ENCODE data around the gene TNFAIP8L2. TPM values are rescaled to one million over a fixed set of nuclear protein-coding genes. Genes with fewer than 3 reads are reported as not detected.

Gene TNFAIP8L2
- total RNA-seq, 1 donor from 2014 or later: 1.6 TPM

GRCh38 chr1:151165281-151165737 lies 8.9 kb downstream of the TNFAIP8L2 start:
- TF ChIP-seq CTCF (IDR thresholded peaks at IDR 0.05; ENCODE audit: unreplicated experiment): no peak
- Mint-ChIP-seq H3K9me3 (ENCODE audit: unreplicated experiment) (no peaks in the 10 kb centered on the region), H3K36me3 (ENCODE audit: low read depth, unreplicated experiment) (peaks cover 23% of the 10 kb centered on the region), H3K4me3 (ENCODE audit: unreplicated experiment) (peak overlapping the region; percentile 99), H3K27me3 (ENCODE audit: unreplicated experiment) (peaks cover 4% of the 10 kb centered on the region), H3K4me1 (ENCODE audit: unreplicated experiment) (peaks cover 26% of the 10 kb centered on the region), H3K27ac (ENCODE audit: unreplicated experiment) (peak overlapping the region; percentile 97)
- DNase-seq (ENCODE audit: low spot score): peak; percentile 17

GRCh38 chr1:151165738-151166504 lies 9.5 kb downstream of the TNFAIP8L2 start, which contains the start of the genes LYSMD1 and SCNM1:
TSS of gene LYSMD1 (minus strand) at chr1:151165902. CDS start at chr1:151165258, 644 bp downstream.
TSS of gene SCNM1 (plus strand) at chr1:151166144. CDS start at chr1:151166153, 9 bp downstream.
- no peaks in the 10 kb centered on the region for H3K9me3 Mint-ChIP-seq (ENCODE audit: unreplicated experiment)
- peaks cover 26% of the 10 kb centered on the region for H3K4me1 Mint-ChIP-seq (ENCODE audit: unreplicated experiment)
- peaks cover 4% of the 10 kb centered on the region for H3K27me3 Mint-ChIP-seq (ENCODE audit: unreplicated experiment)
- TF ChIP-seq CTCF (IDR thresholded peaks at IDR 0.05; ENCODE audit: unreplicated experiment): no peak
- peak within 1 kb of the TSS; percentile 97 for H3K27ac Mint-ChIP-seq (ENCODE audit: unreplicated experiment)
- H3K4me3 Mint-ChIP-seq (ENCODE audit: unreplicated experiment): peak within 1 kb of the TSS; percentile 99
- DNase-seq (ENCODE audit: low spot score): peak; percentile 88
- peaks cover 24% of the 10 kb centered on the region for H3K36me3 Mint-ChIP-seq (ENCODE audit: low read depth, unreplicated experiment)

DNA sequence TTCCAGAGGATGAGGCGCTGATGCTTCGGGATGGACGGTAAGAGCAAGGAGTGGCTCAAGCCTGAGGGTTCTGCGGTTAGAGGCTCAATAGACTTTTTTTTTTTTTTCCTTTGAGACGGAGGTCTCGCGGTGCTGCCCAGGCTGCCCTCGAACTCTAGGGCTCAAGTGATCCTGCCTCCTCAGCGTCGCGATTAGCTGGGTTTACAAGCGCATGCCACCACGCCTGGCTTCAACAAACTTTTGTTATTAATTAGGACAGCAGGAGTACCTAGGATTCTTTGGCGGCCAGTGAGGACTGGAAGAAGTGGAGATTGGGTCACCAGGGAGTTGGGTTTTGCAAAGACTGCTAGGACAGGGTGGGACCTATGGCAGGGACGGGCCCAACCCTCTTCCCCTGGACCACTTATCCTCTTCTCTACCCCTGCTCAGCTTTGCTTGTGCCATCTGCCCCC lies 10.1 kb downstream of the TNFAIP8L2 start:
- TF ChIP-seq CTCF (IDR thresholded peaks at IDR 0.05; ENCODE audit: unreplicated experiment): no peak
- peak overlapping the region; percentile 97 for H3K27ac Mint-ChIP-seq (ENCODE audit: unreplicated experiment)
- no peaks in the 10 kb centered on the region for H3K9me3 Mint-ChIP-seq (ENCODE audit: unreplicated experiment)
- peaks cover 26% of the 10 kb centered on the region for H3K4me1 Mint-ChIP-seq (ENCODE audit: unreplicated experiment)
- peak overlapping the region; percentile 99 for H3K4me3 Mint-ChIP-seq (ENCODE audit: unreplicated experiment)
- peaks cover 22% of the 10 kb centered on the region for H3K36me3 Mint-ChIP-seq (ENCODE audit: low read depth, unreplicated experiment)
- H3K27me3 Mint-ChIP-seq (ENCODE audit: unreplicated experiment): peaks cover 4% of the 10 kb centered on the region
- peak; percentile 23 for DNase-seq (ENCODE audit: low spot score)

- DNase-seq (ENCODE audit: low spot score): no peak
- H3K36me3 Mint-ChIP-seq (ENCODE audit: low read depth, unreplicated experiment): peaks cover 18% of the 10 kb centered on the region
- peak overlapping the region; percentile 97 for H3K27ac Mint-ChIP-seq (ENCODE audit: unreplicated experiment)
- H3K4me3 Mint-ChIP-seq (ENCODE audit: unreplicated experiment): peak overlapping the region; percentile 99
- peaks cover 4% of the 10 kb centered on the region for H3K27me3 Mint-ChIP-seq (ENCODE audit: unreplicated experiment)
- H3K9me3 Mint-ChIP-seq (ENCODE audit: unreplicated experiment): no peaks in the 10 kb centered on the region
- H3K4me1 Mint-ChIP-seq (ENCODE audit: unreplicated experiment): peaks cover 26% of the 10 kb centered on the region
- TF ChIP-seq CTCF (IDR thresholded peaks at IDR 0.05; ENCODE audit: unreplicated experiment): no peak
Observed at GRCh38 chr1:151167116-151167515, 10.7 kb downstream of the TNFAIP8L2 start.

DNA sequence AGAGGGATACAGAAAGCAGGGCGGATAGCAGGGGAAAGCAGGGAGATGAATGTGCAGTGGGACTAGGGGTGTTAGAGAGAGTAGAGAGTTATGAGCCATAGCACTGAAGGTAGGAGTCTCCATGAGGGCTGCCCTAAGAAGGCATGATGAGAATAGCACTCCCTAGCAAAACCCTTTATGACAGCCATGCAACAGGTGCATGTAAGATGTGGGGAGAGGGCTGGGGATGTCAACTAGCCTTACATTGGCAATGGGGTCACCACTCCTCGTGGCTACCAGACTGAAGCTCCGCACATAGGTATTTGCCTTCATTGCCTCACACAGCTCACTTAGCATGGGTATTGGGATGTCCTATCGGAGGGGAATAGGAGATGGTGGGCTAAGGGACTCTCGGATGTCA lies 14.7 kb downstream of the TNFAIP8L2 start:
- H3K4me3 Mint-ChIP-seq (ENCODE audit: unreplicated experiment): no peak overlapping the region
- H3K27ac Mint-ChIP-seq (ENCODE audit: unreplicated experiment): no peak overlapping the region
- no peak for TF ChIP-seq CTCF (IDR thresholded peaks at IDR 0.05; ENCODE audit: unreplicated experiment)
- DNase-seq (ENCODE audit: low spot score): no peak
- H3K27me3 Mint-ChIP-seq (ENCODE audit: unreplicated experiment): peaks cover 5% of the 10 kb centered on the region
- H3K36me3 Mint-ChIP-seq (ENCODE audit: low read depth, unreplicated experiment): peaks cover 29% of the 10 kb centered on the region
- H3K9me3 Mint-ChIP-seq (ENCODE audit: unreplicated experiment): no peaks in the 10 kb centered on the region
- H3K4me1 Mint-ChIP-seq (ENCODE audit: unreplicated experiment): peaks cover 8% of the 10 kb centered on the region

All from endothelial cell (in vitro differentiated cells).